GM20431 (cell line): ENCODE data around the gene SYNDIG1.

Source experiments
- in situ Hi-C: fragments of 300-500 bp; cut with MseI, MboI; formaldehyde crosslinking; loops from one replicate; pipeline ENCODE4 v1.15.0; 2020; ENCODE audit warnings: low sequenced_read_pairs; ENCODE audit not compliant: unreplicated experiment

SYNDIG1 gene

DNA sequence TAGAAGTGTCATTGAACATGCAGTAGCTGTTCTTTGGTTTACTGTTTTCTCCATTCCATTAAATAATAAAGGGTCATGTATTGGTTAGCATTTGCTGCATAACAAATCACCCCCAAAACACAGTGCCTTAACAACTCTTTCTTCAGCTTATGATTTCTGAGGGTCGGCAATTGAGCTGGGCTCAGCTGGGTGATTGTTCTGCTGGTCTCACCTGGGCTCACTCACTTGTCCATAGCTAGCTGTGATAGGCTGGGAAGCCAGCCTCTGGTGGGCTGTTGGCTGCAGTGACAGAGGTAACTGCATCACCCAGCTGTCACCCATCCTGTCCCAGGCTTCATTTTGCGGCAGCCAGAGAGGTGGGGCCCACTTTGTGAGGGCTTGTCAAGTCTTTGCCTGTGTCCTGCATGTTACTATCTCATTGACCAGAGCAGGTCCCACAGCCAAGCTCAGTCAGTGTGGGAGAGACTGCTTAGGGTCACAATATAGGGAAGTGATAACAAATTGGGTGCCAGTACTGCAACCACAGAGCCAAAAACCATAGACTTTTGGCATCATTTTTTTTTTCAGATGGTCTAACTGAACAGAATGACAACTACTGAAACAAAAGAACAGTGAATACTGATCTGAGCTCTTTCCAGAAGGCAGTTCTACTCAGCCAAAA lies 76.9 kb downstream of the SYNDIG1 start:
- in situ Hi-C loops = no loop called here

DNA sequence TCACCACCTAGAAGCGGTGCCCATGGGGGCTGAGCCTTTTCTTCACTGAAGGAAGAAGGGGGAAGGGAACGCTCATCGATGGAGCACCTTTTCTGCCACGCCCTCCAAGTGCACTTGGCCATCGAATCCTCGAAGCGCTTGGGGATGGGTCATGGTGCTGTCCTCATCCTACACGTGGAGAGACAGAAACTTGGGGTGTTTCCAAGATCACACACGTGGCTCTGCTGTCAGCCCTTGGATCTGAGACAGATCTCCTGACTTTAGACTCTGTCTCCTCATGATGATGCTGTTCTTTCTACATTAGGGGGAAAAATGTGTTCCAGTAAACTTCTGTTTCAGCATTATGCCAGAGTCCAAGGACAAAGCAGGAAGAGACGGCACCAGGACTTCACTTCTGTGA lies 78.5 kb downstream of the SYNDIG1 start:
- in situ Hi-C loops = no loop called here

DNA sequence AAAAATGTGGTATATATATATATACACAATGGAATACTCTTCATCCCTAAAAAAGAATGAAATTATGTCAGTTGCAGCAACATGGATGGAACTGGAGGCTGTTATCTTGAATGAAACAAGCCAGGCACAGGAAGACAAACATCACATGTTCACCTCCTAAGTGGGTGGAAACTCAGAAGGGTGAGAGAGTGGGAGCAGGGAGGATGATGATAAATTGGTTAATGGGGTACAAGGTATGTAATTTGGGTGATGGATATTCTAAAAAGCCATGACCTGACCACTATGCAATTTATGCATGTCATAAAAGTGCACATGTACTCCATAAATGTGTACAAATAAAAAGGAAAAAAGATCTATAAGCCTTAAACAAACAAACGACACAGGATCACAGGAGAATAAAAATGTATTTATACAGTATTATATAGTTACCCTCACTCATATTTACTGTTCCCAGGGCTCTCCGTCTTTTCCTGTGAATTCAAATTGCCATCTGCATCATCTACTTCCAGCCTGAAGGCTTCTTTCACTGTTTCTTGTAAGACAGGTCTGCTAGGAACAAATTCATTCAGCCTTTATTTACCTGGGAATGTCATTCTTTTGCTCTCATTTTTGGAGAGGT lies 89.8 kb downstream of the SYNDIG1 start:
- in situ Hi-C loops = no loop called here

DNA sequence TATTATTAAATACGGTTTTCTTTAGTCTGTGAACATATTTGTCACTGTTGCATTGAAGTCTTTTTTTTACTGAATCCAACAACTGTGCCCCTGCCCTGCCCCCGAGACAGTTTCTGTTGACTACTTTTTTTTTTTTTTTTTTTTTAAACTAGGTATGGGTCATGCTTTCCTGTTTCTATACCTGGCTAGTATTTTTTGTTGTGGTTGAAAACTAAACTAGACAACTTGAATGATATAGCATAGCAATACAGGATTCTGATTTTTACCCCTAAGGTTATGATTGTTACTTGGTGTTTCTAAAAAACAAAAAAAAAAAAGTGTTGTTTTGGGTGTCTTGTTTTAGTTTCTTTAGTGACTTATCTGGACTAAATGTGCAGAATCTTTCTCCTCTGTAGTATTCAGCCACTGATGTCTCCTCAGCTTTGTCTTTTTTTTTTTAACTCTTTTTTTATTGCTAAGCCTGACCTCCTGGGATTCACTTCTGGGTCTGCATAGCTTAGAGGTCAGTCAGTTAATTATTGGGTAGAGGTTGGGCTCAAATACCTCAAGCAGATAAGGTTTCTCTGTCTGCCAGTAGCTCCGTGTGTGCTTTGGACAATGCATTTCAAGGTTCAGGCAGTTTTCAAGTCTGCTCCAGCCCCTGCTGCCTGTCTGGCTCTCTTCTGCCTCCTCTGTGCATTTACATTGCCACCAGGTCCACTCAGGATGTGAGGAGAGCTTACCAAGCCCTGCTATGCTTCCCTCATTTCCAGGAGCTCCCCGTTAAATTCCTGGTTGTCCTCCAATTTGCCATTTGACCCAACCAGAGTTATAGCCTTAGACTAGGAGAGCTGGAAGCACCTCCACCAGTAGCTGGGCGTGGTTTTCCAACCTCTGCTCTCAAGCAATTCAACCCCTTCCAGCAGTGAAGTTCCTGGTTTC lies 91.4 kb downstream of the SYNDIG1 start:
- in situ Hi-C loops = no loop called here

DNA sequence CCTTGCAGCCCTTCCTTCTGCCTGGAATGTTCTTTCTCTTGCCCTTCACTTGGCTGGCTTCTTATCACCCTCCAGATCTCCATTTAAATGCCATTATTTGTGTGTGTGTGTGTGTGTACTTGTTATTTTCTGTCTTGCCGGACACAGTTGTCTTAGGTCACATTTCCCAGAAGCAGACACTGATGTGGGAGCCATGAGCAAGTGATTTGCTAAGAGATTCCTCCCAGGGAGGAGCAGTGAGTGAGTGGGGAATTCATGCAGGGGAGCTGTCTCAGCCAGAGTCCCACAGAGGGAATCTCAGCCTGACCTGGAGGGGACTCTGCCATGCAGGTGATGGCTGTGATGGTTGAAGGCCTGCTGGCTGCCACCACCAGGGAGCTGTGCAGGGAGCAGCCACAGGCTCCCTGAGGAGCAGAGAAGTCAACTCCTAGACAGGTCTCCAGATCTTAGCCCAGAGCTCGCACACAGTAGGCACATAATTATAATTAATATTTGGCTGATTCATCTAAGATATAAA lies 96.5 kb downstream of the SYNDIG1 start:
- in situ Hi-C loops = no loop called here

DNA sequence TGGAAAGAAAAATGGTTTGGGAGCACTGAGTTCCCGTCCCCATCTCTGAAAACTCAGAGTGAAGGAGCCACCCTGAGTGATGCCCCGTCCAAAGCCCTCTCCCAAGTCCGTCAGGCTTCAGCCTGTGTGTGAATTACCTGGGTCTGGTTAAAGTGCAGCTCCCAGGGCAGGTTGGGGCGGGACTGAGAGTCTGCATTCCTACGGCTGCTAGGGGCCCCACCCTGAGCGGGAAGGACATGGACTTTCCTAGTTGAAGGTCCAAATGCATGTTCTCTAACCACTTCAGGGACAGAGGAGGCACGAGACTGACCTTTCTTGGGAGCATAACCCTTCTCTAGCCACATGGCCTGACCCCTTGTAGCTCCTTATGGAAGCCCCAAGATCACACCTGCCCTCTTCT lies 97.2 kb downstream of the SYNDIG1 start:
- in situ Hi-C loops = no loop called here

DNA sequence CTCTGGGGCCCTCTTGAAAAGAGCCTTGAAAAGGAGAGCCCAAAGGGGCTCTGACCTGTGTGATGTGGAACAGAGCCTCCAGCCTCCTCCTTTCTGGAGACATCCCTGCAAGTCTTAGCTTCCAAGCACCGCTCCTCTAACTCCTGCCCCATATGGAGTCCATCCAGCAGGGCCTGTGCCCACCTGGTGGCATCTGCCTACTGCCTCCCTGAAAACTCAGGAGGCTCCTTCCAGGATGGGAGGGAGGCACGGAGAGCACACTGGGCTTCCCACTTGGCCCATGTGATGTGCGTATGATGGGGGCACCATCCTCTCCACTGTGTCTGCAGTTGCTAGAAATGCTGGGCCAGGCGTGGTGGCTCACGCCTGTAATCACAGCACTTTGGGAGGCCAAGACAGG lies 98.1 kb downstream of the SYNDIG1 start:
- in situ Hi-C loops = no loop called here

DNA sequence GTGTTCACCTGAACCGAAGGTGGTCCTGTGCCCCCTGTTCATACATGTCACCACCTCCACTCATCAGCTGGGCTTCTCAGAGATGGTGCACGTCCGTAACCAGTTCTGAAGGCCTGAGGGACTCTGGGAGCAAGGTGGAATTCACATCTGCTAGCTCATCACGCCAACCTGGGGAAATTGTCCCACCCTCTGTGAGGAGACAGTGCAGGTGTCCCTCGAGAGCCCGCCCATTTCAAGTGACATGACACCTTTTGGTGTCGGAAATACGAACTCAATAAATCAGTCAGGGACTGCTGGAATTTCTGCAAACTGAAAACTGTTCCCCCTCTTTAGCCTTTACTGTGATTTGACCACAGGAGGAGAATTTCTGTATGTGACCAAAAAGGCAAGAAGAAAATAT lies 99.4 kb downstream of the SYNDIG1 start:
- in situ Hi-C loops = no loop called here

DNA sequence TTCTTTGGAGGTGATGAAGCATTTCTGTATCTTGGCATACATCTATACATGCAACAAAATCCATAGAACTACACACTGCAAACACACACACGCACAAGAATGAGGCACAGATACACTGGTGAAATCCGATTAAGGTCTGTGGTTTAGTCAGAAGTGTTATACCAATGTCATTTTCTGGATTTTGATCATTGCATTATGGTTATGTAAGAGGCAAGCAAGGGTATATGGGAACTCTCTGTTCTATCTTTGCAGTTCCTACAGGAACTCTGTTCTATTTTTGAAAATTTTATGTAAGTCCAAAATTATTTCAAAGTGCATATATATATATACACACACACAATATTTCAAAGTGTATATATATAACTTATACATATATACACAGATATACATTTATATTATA lies 101.7 kb downstream of the SYNDIG1 start:
- in situ Hi-C loops = no loop called here

DNA sequence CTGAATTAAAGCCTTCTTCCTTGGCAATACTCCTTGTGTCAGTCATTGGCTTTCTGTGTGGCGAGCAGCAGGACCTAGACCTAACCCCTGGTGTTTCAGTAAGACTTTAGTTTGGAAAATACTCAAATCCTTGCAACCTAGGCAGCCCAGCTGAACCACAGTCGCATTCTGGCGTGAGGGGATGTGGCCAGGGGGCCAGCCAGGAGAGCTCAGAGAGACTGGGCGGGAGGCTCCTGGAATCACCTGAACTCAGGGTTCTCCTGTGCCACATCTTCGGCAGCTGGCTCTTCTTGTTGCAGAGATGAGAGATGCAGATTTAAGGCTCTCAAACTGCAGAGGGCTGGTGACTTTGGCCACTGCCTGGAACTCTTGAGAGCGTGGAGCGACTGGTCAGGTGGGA lies 102.7 kb downstream of the SYNDIG1 start:
- in situ Hi-C loops = no loop called here

DNA sequence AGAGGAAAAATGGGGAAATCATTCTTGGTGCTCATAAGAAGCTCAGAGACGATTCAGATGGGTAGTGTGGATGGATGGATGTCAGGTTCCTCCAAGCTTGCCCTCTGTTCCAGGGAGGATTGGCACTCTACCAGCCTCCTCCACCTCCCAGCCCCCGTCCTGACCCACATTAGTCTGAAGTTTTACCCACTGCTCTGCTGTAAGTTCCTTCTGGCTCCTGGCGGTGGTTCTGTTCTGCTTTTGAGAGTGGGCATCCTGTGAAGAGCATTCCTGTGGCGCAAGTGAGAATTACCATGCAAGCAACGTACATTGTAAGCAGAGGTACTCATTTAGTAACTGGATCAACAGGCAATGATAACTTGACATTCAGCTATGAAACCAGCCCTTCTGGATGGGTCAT lies 103.4 kb downstream of the SYNDIG1 start:
- in situ Hi-C loops = no loop called here

DNA sequence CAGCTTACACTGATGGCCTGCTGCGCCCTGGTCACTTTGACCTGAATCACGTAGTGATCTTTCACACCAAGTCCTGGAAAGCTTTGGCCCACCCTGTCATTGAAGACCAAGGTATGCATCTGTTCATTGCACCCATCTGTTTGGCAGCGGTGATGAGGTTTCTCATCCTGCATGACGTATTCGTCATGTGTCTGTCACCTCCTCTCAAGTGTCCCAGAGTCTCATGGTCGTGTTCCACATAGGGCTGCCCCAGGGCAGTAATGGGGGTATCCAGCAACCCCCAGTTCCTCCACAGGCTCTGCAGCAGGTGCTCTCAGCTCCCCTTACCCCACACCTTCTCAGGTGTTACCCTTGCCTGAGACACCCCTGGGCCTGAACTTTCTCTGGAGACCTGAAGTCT lies 104.1 kb downstream of the SYNDIG1 start:
- in situ Hi-C loops = no loop called here

DNA sequence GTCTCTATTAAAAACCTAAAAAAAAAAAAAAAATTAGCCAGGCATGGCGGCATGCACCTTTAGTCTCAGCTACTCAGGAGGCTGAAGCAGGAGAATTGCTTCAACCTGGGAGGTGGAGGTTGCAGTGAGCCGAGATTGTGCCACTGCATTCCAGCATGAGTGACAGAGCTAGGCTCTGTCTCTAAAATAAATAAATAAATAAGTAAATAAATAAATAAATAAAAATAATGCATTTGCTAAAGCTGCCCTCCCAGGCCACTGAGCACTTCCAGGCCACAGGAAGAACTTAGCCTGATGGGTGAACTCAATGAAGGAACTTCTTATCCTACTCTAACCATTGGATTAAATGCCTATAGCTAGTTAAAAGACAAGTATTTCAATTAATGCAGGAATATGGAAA lies 104.9 kb downstream of the SYNDIG1 start:
- in situ Hi-C loops = no loop called here

DNA sequence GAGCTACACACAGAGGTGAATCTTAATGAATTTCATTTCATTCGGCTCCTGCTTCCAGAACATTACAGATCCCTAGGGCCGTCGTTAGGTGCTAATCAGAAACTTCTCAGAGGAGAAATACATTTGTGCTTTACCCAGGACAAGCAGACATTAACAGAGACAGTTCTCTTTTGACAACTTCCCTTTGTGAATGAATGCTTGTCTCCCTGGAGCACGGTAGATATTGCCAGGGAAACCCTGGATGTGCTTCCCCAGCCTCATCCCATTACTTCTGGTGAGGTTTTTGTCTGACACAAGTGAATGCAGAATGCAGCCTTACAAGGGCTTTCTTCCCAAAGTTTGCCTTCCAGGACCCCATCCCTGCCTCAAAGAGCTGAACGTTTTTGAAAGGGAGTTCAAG lies 105.4 kb downstream of the SYNDIG1 start:
- in situ Hi-C loops = no loop called here

DNA sequence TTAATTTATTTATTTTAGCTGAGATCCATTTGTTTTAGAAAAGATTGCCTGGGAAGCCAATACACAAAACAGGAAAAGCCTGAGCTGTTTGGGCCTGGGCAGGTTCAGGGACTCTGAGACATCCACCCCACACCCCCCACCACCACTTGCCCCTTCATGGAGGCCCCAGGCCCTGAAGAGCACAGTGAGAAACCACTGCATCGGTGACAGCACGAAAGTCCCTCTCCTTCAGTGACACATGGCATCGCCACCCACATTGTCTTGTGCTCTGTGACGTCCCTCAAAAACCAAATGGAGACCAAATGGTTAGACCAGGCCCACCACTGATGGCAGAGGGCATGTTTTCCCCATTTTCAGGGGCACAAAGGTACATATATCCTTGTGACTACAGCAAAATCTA lies 106.4 kb downstream of the SYNDIG1 start:
- in situ Hi-C loops = no loop called here

DNA sequence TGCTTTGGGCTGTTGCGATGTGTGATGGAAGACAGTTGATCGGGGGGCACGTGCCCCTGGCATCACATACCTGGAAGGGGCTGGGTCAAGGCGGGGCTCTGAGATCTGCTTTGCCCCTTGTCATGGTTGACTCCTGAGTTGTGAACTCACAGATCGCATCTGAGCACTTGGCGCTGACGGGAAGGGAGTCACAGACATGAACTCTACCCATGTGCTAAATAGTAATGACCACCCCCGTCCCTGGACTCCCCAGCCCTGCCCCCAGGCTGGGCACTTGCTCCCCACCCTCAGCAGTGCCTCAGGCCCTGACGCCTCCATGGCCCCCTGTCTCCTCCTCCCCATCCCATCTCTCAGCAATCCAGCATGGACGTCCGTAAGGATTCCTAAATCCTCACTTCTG lies 107.0 kb downstream of the SYNDIG1 start:
- in situ Hi-C loops = no loop called here

DNA sequence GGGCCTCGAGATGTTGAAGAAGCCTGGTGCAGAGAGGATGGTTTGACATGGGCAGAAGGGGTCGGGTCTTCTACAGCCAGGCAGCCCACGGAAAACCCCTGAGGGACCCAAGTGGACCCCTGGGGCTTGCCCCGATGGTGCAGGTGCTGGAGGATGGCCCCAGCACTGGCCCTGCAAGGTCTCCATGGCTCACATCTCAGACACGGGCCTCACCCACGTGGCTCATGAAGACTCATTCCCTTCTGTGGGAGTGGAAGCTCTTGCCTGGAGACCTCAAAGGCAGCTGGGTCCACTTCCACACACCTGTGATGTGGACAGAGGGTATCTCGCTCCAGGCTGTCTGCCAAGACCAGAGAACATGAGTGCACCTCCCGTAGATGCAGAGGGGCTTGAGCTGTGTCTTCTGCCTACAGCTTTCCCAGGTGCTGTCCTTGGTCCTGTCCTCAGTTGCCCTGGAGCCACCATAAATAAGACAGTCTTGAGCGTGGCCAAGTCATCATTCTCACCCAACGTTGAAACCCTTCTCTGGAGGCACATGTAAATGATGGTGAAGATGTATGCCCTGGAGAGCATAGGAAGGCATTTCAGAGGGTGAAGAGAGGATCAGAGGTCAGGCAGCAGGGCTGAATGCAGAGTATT lies 108.0 kb downstream of the SYNDIG1 start:
- in situ Hi-C loops = no loop called here

DNA sequence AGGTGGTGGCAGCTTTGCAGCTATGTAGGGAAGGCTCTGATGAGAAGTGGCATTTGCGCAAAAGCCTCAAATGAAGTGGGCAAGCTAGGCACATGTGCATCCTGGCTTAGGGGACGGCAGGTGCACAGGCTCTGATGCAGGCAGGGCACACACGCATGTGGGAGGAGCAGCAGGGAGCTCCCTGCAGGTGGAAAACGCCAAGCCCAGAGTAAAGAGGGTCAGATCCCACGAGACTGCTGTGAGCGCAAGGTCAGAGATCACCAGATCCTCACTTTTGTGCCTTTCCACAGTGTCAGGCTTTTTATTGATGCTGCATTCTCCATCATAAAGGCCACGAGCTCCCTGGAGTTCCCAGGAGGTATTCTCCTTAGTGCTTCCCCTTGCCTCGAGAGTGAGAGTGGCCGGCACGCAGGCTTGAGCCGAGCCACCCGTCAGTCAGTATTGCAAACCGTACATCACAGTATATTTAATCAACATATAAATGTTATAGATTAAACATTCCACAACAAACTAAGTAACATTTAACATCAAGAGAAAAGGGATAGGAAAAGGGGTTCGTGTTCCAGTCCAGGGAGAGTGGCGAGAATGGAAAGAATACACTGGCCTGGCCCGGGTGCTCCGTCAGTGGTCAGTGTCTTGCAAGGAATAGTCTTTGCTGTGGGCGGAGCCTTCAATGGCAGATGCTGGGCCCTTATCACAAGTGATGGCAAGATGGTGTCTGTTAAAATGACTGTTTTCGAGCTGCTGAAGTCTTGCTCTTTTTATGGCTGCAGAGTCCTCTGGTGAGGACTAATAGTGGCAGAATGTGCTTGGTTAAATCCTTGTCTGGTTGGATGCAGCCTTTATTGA lies 109.4 kb downstream of the SYNDIG1 start:
- in situ Hi-C loops = no loop called here

DNA sequence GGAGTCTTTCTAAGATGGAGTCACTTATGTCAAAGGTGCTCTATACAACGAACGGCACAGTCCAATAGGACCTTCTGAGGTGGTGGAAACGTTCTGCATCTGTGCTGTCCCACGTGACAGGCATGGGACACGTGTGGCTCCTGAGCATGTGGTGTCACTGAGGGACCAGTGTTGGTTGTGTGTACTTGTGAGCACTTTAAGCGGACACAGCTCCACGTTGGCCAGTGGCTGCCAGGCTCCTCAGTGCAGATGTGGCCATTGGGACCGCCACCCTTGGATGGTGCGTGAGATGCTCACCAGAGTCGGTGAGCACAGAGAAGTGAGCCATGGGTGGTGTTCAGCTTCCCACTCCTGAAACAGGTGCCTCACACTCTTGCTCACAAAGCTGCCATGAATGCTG lies 110.0 kb downstream of the SYNDIG1 start:
- in situ Hi-C loops = no loop called here

DNA sequence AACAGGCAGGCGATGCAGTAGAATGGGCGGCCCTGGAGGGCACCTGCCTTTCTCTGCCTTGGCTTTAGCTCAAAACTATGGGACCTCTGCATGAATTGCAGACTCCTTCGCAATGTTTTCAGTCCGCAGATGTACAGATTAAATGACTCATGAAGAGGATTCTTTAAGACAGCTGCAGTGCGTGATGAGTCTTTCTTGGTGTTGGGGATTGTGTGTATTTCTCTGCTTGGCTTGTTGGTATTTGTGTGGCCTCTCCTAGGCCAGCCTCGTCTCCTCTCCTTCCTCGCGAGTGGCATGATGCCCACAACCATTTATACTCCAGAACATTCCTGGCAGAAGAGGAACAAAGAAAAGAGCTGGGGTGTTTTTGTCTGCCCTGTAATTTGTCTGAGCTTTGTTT lies 110.6 kb downstream of the SYNDIG1 start:
- in situ Hi-C loops = no loop called here
